GM10248 (cell line): ENCODE measurements around the gene HABP4.

ENCODE experiments used
- CTCF ChIA-PET: fragments of 300-600 bp; sonication (Branson Sonifier 250); formaldehyde crosslinking; extraction: SDS; loops from one replicate; lab custom pipeline; 2021; ENCODE audit warnings: antibody characterized with exemption; lab: Yijun Ruan, JAX
- POLR2A ChIA-PET: fragments of 350-650 bp; sonication (Branson Sonifier 250); formaldehyde crosslinking; extraction: SDS; loops from one replicate; lab custom pipeline; 2020; ENCODE audit warnings: antibody characterized with exemption; lab: Yijun Ruan, JAX
- DNase-seq: peaks from one replicate; pipeline ENCODE4 v3.0.0; 2012; ENCODE audit errors: extremely low spot score
- TF ChIP-seq, protein P1 (sequence below): IDR thresholded peaks from 2 replicates; pipeline ENCODE4 v1.5.1; 2012; ENCODE audit warnings: mild to moderate bottlenecking, low read depth; ENCODE audit errors: extremely low read depth, missing control alignments, control extremely low read depth

The HABP4 gene

DNA sequence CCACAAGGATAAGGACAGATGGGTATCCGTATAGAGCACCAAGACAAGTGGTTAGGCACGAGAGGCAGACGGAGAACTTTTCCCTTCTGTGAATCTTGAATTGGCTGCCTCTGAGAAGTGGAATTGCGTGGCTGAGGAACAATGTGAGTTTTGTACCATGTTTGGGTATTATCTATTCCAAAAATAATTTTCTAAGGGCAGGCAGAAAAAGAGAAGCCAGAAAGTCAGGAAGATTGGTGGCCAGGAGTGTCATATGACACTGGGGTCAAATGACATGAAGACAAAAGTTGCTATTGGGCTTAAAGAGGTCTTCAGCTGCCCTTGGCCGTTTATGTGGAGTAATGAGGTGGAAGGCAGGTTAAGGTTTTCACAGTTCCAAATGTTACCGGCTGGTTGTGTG, 14.5 kb downstream of the HABP4 start:
- no peak for DNase-seq
- CTCF ChIA-PET, result no interaction called here
- POLR2A ChIA-PET, result no interaction called here
- TF ChIP-seq, protein P1, sequence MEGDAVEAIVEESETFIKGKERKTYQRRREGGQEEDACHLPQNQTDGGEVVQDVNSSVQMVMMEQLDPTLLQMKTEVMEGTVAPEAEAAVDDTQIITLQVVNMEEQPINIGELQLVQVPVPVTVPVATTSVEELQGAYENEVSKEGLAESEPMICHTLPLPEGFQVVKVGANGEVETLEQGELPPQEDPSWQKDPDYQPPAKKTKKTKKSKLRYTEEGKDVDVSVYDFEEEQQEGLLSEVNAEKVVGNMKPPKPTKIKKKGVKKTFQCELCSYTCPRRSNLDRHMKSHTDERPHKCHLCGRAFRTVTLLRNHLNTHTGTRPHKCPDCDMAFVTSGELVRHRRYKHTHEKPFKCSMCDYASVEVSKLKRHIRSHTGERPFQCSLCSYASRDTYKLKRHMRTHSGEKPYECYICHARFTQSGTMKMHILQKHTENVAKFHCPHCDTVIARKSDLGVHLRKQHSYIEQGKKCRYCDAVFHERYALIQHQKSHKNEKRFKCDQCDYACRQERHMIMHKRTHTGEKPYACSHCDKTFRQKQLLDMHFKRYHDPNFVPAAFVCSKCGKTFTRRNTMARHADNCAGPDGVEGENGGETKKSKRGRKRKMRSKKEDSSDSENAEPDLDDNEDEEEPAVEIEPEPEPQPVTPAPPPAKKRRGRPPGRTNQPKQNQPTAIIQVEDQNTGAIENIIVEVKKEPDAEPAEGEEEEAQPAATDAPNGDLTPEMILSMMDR, result no peak

DNA sequence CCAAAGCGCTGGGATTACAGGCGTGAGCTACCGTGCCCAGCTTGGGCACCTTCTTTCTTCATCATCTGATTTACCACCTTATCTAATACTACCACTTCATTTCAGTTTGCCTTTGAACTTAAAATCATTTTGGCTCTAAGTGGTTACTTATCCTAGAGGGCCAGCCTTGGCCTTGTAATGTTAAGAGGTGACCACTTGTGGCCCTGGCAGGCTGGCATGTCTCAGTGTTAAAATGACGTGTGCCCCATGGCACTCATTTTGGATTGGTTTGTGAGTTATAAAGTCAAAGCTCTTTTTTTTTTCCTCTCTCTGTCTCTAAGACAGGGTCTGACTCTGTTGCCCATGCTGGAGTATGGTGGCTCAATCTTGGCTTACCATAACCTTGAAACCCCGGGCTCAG, 17.8 kb downstream of the HABP4 start:
- TF ChIP-seq, protein P1, result no peak
- ChIA-PET CTCF (interaction anchor here (1.2 to 1.6 kb wide), 2 partner anchors 15 to 17 kb away, joined by 3 to 4 read pairs; no protein-coding TSS in a partner anchor), POLR2A (no interaction called here)
- DNase-seq, result no peak

DNA sequence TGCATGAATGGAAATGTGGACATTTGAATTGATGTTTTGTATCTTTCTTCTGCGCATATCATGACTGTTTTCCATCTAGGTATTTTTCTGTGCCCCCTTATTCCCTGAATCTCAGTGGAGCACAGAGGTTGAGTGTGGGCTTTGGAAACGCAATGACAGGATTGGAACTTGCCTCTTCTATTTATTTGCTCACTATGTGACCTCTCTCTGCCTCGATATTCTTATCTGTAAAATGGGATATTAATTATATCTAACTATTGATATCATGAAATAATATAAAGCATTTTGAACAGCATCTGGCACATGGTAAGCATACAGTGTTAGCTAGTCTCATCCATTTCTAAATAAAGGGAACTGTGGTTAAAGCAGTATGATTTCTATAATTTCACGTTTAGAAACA, 26.0 kb downstream of the HABP4 start:
- ChIA-PET CTCF (interaction anchor here (1.7 to 1.9 kb wide), 2 partner anchors 26 to 149 kb away, joined by 3 to 8 read pairs; partner anchors contain the start of gene HABP4), POLR2A (no interaction called here)
- TF ChIP-seq, protein P1, result no peak
- DNase-seq, result no peak

DNA sequence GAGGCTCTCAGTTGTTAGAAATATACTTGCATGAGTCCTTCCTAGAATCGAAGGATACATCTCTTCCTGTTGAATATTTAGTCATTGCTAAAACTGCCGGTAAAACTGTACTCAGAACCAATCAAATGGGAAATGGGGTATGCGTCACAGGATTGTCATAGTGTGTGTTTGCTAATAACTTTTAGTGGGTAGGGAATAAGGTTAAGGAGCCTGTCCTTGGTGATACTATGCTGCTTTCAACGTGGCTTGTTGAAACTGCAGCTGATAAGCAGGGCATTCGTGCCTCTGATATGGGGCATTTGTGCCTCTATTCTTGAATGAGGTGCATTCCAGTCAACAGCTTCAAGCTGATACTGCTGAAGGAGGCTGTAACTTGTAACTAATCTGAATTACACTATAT, 26.6 kb downstream of the HABP4 start:
- TF ChIP-seq, protein P1, result no peak
- ChIA-PET CTCF (interaction anchor here (1.7 to 1.9 kb wide), 2 partner anchors 27 to 150 kb away, joined by 3 to 8 read pairs; partner anchors contain the start of gene HABP4), POLR2A (no interaction called here)
- no peak for DNase-seq

DNA sequence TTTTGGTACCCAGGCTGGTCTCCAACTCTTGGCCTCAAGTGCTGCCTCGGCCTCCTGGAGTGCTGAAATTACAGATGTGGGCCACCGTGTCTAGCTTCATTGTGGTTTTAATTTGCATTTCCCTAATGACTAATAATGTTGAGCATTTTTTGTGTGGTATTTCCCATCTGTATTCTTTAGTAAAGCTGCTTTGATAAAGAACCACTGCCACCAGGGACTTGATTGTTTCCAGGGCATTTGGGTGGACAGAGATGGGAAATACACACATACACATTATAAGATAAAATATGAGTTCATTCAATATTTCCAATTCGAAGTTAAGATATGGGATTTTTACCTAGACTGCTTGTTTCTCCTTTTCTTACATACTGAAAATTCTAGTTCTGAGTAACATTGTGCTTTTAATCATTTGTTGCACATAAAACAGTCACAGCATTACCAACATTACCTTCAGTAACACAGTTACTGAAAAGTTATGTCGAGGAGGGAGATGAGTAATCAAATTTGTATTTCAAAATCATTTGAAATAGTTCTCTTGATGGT, 28.9 kb downstream of the HABP4 start:
- ChIA-PET CTCF (interaction anchor here (1.2 kb wide), 1 partner anchor 9 kb away, joined by 3 read pairs; no protein-coding TSS in a partner anchor), POLR2A (no interaction called here)
- TF ChIP-seq, protein P1, result no peak
- no peak for DNase-seq

DNA sequence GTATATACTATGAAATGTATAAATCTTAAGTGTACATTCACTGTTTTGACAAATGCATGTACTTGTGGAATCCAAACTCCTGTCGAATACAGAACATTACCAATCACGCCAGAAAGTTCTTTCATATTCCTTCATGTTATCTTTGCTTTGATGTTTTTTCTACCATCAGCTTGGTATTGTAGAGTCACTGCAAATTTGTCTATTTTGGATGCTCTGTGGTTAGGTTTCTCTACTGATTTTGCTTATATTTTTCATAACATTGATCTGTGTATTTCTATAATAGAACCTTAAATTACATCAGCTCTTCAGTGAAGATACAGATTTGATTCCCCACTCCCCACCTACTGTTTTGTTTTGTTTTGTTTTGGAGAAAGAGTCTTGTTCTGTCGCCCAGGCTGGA, 30.8 kb downstream of the HABP4 start:
- TF ChIP-seq, protein P1, result no peak
- DNase-seq, result no peak
- POLR2A ChIA-PET, result no interaction called here
- CTCF ChIA-PET, result no interaction called here
